Right ventricle myocardium inferior (tissue), 1 donor: ENCODE results near the gene MMP8. TPM values are rescaled to one million over a fixed set of nuclear protein-coding genes. Genes with fewer than 3 reads are reported as not detected.

ENCODE experiments used
- ATAC-seq: fragments of 200-7000 bp; cut with Tn5 transposase; one replicate; pipeline ENCODE4 v1.9.1; 2020; ENCODE audit warnings: mild to moderate bottlenecking, moderate library complexity
- DNase-seq: peaks from one replicate; pipeline ENCODE4 v3.0.0; 2021; ENCODE audit errors: missing footprints
- intact Hi-C: fragments of 100-400 bp; cut with DNase I; formaldehyde crosslinking; loops from one replicate; pipeline ENCODE4 v1.11.0; 2022
- total RNA-seq: library from RNA; stranded (reverse); fragmentation: NEBNext Ultra II Directional; extraction: Animal tissue kit (Norgen Biotek cat#: 25700); gene quantifications from one replicate; pipeline ENCODE4 v1.2.1, GENCODE V29; 2021
- donor health status: DM: no; HTN: yes; CAD: no; lungs with severe emphysema.

The MMP8 gene
- total RNA-seq, 1 donor from 2014 or later = not detected

- no peak for DNase-seq
- ATAC-seq = no peak
- intact Hi-C loops = loop anchor here (10.0 kb wide), 1 partner anchor 215 kb away; no protein-coding TSS in a partner anchor
These were observed 5.4 kb upstream of the MMP8 start for GRCh38 chr11:102729849-102730815.

- no peak for ATAC-seq
These were observed 3.1 kb upstream of the MMP8 start for GRCh38 chr11:102727890-102728289.

DNA sequence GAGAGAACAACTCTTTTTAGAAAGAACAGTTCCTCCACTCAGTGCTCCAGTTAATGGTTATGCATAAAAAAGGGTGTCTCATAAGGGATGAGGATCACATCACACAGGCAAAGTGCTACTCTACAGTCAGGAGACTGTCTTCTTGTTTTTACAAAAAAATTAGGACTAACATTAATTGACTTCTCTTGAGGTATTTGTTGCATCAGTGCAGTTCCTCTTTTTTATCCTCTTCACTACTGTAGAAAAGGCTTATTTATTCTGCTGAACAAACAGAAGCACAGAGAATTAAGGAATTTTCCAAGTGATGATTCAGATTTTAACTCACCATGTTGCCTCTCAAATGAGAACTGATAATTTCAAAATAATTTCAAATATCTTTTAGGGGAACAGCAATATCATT, 1.9 kb downstream of the MMP8 start:
- DNase-seq = no peak
- intact Hi-C loops = no loop called here
- no peak for ATAC-seq

More at GRCh38 chr11:102727890-102728289, 3.1 kb upstream of the MMP8 start:
- DNase-seq = no peak
- intact Hi-C loops = no loop called here

DNA sequence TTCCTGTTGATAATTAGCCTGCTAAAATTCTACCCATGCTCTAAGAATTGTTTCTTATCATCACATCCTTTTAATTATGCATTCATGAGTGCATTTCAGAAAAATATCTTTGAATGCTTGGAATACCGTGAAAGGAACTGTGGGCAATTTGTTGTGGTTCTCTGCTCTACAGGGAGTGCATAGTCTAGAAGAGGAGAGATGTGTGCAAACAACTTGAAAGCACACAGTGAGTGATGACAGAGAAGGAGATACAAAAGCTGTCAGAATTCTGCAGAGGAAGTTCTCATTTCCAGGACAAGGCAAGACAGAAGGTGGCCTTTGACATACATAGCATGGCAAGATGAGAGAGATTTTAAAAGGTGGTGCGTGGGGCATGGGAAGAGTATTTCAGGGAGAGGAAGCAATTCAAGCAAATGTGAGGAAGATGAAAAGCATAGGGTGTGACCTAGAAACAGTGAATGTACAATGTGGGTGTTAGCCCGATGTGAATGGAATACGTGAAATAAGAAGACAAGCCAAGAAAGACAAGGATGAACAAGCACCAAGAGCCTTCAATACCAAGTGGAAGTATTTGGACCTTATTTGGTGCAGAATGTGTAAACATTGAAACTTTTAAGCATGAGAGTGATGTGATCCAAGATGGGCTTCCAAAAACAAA, 5.0 kb downstream of the MMP8 start:
- intact Hi-C loops = no loop called here
- ATAC-seq (no peak), DNase-seq (no peak)

DNA sequence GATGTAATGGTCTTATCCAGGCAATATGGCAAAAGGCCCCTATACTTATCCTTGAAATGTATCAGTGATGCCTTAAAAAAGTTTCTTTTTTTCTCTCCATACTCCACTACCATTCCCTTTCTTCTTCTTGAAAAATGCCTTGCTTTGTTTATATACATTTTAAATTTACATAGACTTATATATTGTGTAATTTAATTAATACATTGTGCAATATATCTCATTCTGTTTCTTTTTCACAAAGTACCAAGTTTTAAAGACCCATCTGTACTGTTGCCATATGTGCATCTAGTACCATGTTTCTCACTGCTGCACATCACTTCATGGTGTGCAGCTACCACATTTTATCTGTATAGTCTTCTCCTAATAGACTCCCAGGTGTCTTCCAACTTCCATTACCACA, 7.5 kb downstream of the MMP8 start:
- intact Hi-C loops = no loop called here
- DNase-seq = no peak
- ATAC-seq = no peak

GRCh38 chr11:102716527-102716926, 8.2 kb downstream of the MMP8 start:
- intact Hi-C loops = no loop called here
- no peak for ATAC-seq
- no peak for DNase-seq

- no peak for DNase-seq
- ATAC-seq = no peak
- intact Hi-C loops = no loop called here
These were observed 12.6 kb downstream of the MMP8 start for GRCh38 chr11:102712137-102712536.

- intact Hi-C loops = no loop called here
- ATAC-seq = no peak
These were observed 15.4 kb downstream of the MMP8 start for GRCh38 chr11:102709201-102709945.

DNA sequence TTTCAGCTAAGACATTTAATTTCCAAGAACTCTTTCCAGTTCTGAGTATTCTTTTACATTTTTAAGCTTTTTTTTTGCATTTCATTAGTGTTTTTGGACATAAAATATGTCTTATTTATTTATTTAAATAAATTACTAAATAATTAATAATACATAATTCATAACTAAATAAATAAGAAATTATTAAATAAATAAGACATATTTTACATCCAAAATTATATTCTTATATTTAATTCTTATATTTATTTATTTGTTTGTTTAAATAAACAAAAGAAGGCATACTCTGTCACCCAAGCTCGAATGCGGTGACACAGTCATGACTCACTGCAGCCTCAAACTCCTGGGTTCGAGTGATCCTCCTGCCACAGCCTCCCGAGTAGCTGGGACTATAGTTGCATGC, 16.1 kb downstream of the MMP8 start:
- intact Hi-C loops = no loop called here

More at GRCh38 chr11:102709201-102709945, 15.4 kb downstream of the MMP8 start:
- DNase-seq = no peak

GRCh38 chr11:102705626-102706025, 19.1 kb downstream of the MMP8 start, which contains the start of gene MMP27:
MMP27 (minus strand) TSS chr11:102705769; CDS start chr11:102705714, 55 bp downstream.
- no peak for DNase-seq
- no peak for ATAC-seq
- intact Hi-C loops = no loop called here

More for the DNA sequence above, 16.1 kb downstream of the MMP8 start:
- DNase-seq (no peak), ATAC-seq (no peak)

GRCh38 chr11:102704841-102705240, 19.9 kb downstream of the MMP8 start:
- intact Hi-C loops = no loop called here
- no peak for ATAC-seq
- DNase-seq = no peak

DNA sequence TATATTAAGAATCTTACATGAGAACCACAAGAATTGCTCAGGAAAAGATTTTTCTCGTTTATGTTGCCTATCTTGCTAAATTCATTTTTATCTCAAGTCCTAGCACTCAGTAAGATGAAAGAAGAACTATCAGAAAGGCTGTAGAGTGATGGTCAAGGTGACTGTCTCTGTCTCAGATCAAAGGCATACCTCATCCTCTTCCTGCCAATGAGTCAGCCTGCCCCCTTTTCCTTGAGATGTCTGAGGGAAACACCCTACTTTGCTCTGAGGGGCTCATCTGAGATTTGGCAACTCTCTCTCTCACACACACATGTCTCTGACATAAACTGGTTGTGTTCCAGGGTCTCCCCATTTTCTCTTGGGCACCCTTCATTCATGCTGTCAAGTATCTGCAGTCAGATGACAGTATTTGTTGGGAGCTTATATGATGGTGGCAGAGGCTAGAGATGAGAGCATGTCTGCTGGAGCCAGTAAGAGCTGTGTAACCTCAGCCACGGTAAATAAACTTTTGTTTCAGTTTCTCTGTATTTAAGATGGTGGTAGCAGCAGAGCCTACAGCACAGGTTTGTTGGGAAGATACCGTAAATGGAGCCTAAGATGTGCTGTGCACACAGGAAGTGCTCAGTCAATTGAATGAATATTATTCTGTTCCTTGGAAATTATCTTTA, 20.8 kb downstream of the MMP8 start:
- intact Hi-C loops = no loop called here
- ATAC-seq = no peak
- DNase-seq = no peak

- ATAC-seq (no peak), DNase-seq (no peak)
- intact Hi-C loops = no loop called here
These were observed 29.6 kb downstream of the MMP8 start for GRCh38 chr11:102695201-102695600.

DNA sequence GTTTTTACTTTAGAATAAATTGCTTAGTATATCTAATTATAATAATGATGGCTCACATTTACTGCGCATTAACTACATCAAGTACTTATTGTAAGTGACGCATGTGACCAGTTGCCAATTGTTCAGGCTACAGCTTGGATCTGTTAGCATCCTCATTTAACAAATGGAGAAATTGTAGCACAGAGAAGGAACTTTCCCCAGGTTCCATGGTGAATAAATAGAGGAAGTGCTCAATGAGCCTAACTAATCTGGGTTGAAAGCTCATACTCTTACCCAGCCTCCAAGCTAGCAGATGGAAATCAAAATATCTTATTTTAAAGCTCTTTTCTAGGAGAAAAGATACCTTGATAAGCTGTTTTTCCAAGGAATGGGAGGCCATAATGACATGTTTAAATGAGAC, 39.0 kb downstream of the MMP8 start:
- ATAC-seq (no peak), DNase-seq (no peak)
- intact Hi-C loops = no loop called here

GRCh38 chr11:102685338-102685737, 39.4 kb downstream of the MMP8 start:
- no peak for DNase-seq
- ATAC-seq = no peak
- intact Hi-C loops = no loop called here

DNA sequence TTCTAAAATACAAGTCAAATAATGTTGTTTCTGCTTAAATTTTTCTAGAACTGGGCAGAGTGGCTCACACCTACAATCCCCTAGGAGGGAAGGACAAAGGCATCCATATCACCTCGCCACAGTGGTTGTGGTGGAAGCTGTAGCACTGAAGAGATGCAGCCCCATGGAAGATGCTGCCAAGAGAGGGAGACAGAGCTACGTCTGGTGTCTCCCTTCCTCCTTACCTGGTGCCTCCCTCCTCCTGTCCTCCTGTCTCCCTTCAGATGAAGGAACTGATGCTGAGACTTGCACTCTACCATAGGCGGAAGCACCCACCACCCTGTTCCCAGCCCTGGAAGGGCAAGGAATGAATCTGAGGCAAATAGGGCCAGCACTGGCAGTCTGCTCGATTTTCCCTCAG, 41.5 kb downstream of the MMP8 start:
- ATAC-seq (no peak), DNase-seq (no peak)
- intact Hi-C loops = no loop called here

- ATAC-seq = peak; percentile 90
- intact Hi-C loops = no loop called here
- no peak for DNase-seq
These were observed 43.8 kb downstream of the MMP8 start for GRCh38 chr11:102680945-102681344.

DNA sequence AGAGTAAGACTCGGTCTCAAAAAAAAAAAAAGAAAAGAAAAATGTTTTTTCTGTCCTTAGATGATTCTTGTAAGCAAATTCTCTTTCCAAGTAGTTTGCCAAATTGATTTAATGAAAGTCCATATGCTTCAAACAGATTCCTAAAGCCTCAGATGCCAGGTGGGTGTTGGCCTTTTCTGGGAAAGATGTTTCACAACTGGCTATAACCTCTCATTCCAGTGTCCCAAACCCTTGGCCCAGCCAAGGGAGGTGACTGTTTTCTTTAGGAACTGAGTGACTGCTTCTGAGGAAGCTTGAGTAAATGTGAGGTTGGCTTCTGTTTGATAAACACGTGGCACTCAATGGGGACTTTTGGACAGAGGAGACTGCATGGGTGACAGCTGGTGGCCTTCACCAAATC, 46.7 kb downstream of the MMP8 start:
- ATAC-seq = no peak

GRCh38 chr11:102676084-102676483, 48.7 kb downstream of the MMP8 start:
- intact Hi-C loops = no loop called here
- DNase-seq = no peak
- ATAC-seq = no peak

More for the DNA sequence above, 46.7 kb downstream of the MMP8 start:
- DNase-seq = no peak
- intact Hi-C loops = no loop called here
